HepG2 (cell line): ENCODE results near the gene ATP4A. TPM values are rescaled to one million over a fixed set of nuclear protein-coding genes. Genes with fewer than 3 reads are reported as not detected.

Experiments
- CBX5 ChIP-seq: sonication (generic); formaldehyde crosslinking; IDR thresholded peaks from 2 replicates; pipeline ENCODE4 v1.4.0; 2020; ENCODE audit warnings: missing genetic modification reagents, borderline replicate concordance
- E2F2 ChIP-seq: sonication (generic); formaldehyde crosslinking; IDR thresholded peaks from 2 replicates; pipeline ENCODE4 v1.4.0; 2020; ENCODE audit warnings: missing genetic modification reagents, borderline replicate concordance
- FIP1L1 ChIP-seq: fragments of 200-400 bp; formaldehyde crosslinking; IDR thresholded peaks from 2 replicates; pipeline ENCODE4 v1.6.1; 2018; ENCODE audit warnings: low read depth, mild to moderate bottlenecking, low read length, moderate library complexity, borderline replicate concordance; ENCODE audit not compliant: insufficient read depth
- FOXK1 ChIP-seq: sonication (generic); formaldehyde crosslinking; IDR thresholded peaks from 2 replicates; pipeline ENCODE4 v1.4.0; 2020; ENCODE audit warnings: low read depth, missing genetic modification reagents, borderline replicate concordance
- HNF4A ChIP-seq: sonication (generic); formaldehyde crosslinking; IDR thresholded peaks from 2 replicates; pipeline ENCODE4 v1.4.0; 2020; ENCODE audit warnings: missing genetic modification reagents
- IKZF5 ChIP-seq: IDR thresholded peaks from 2 replicates; pipeline ENCODE4 v1.6.1; 2018; ENCODE audit warnings: missing genetic modification reagents, mild to moderate bottlenecking, missing compliant biosample characterization
- JDP2 ChIP-seq: sonication (generic); formaldehyde crosslinking; IDR thresholded peaks from 2 replicates; pipeline ENCODE4 v1.8.1; 2022; ENCODE audit warnings: missing genetic modification reagents, borderline replicate concordance
- KDM6A ChIP-seq: IDR thresholded peaks from 2 replicates; pipeline ENCODE4 v1.6.1; 2016; ENCODE audit warnings: low read depth
- KMT2B ChIP-seq: IDR thresholded peaks from 2 replicates; pipeline ENCODE4 v1.6.1; 2016; ENCODE audit warnings: missing genetic modification reagents, missing compliant biosample characterization
- MED13 ChIP-seq: sonication (generic); formaldehyde crosslinking; IDR thresholded peaks from 2 replicates; pipeline ENCODE4 v1.5.0; 2020; ENCODE audit warnings: missing genetic modification reagents
- PCBP2 ChIP-seq: fragments of 200-400 bp; formaldehyde crosslinking; optimal IDR thresholded peaks from 2 replicates; pipeline ENCODE3; 2018; ENCODE audit warnings: low read length, low read depth; ENCODE audit not compliant: poor library complexity, severe bottlenecking
- SNAPC2 ChIP-seq: sonication (generic); formaldehyde crosslinking; IDR thresholded peaks from 2 replicates; pipeline ENCODE4 v1.8.1; 2022; ENCODE audit warnings: mild to moderate bottlenecking, missing genetic modification reagents
- ZIK1 ChIP-seq: sonication (generic); formaldehyde crosslinking; IDR thresholded peaks from 2 replicates; pipeline ENCODE4 v1.5.0; 2020; ENCODE audit warnings: mild to moderate bottlenecking, low read depth, missing genetic modification reagents, borderline replicate concordance
- ZKSCAN5 ChIP-seq: sonication (generic); formaldehyde crosslinking; IDR thresholded peaks from 2 replicates; pipeline ENCODE4 v1.5.1; 2020; ENCODE audit warnings: mild to moderate bottlenecking, missing genetic modification reagents
- ZNF234 ChIP-seq: sonication (generic); formaldehyde crosslinking; conservative IDR thresholded peaks from 2 replicates; pipeline ENCODE4 v1.5.1; 2020; ENCODE audit warnings: mild to moderate bottlenecking, missing genetic modification reagents
- ZNF24 ChIP-seq: fragments of 450-650 bp; IDR thresholded peaks from 2 replicates; pipeline ENCODE4 v1.6.1; 2017; ENCODE audit warnings: antibody characterized with exemption, mild to moderate bottlenecking
- ZNF280D ChIP-seq: sonication (generic); formaldehyde crosslinking; IDR thresholded peaks from 2 replicates; pipeline ENCODE4 v1.5.1; 2020; ENCODE audit warnings: mild to moderate bottlenecking, missing genetic modification reagents
- ZNF282 ChIP-seq: fragments of 450-650 bp; IDR thresholded peaks from 2 replicates; pipeline ENCODE4 v1.6.1; 2018; ENCODE audit not compliant: partially characterized antibody
- ZNF3 ChIP-seq: IDR thresholded peaks from 2 replicates; pipeline ENCODE4 v1.7.0; 2017; ENCODE audit warnings: inconsistent platforms
- ZNF44 ChIP-seq: sonication (generic); formaldehyde crosslinking; IDR thresholded peaks from 2 replicates; pipeline ENCODE4 v1.5.1; 2020; ENCODE audit warnings: mild to moderate bottlenecking, missing genetic modification reagents
- ZNF546 ChIP-seq: sonication (generic); formaldehyde crosslinking; conservative IDR thresholded peaks from 2 replicates; pipeline ENCODE4 v1.8.1; 2023; ENCODE audit warnings: mild to moderate bottlenecking, missing genetic modification reagents
- ZNF639 ChIP-seq: conservative IDR thresholded peaks from 2 replicates; pipeline ENCODE4 v1.6.1; 2018; ENCODE audit warnings: missing genetic modification reagents
- ZNF713 ChIP-seq: sonication (generic); formaldehyde crosslinking; IDR thresholded peaks from 2 replicates; pipeline ENCODE4 v1.4.0; 2020; ENCODE audit warnings: mild to moderate bottlenecking, missing genetic modification reagents
- ZSCAN9 ChIP-seq: IDR thresholded peaks from 2 replicates; pipeline ENCODE4 v1.6.1; 2016; ENCODE audit warnings: borderline replicate concordance
- polyA plus RNA-seq, 8 experiments: library from polyadenylated mRNA; depleted of rRNA in 3 of 8; stranded (reverse) in 7 of 8; unstranded in 1 of 8; fragments of >200 nt; fragmentation: Illumina TruSeq in 4 of 8; extraction: Trizol in 4 of 8; gene quantifications; 2 replicates each; pipeline versions ENCODE4 v1.2.1 to v1.2.3, GENCODE V29; 2011 to 2016; ENCODE audit warnings: low read depth in 4 of 8, missing spikeins in 1 of 8, mixed read lengths in 1 of 8; ENCODE audit not compliant: insufficient read depth in 1 of 8
- total RNA-seq, 5 experiments: library from RNA; depleted of rRNA; stranded (reverse); fragments of >200 nt; fragmentation: Illumina TruSeq; extraction: Trizol; gene quantifications; 2 replicates each; pipeline ENCODE4 v1.2.3, GENCODE V29; 2016; ENCODE audit warnings: low read depth in 1 of 5

ATP4A gene
- total and polyA plus RNA-seq, 2 of the 13 experiments (the other 11 are each of a cell fraction or from before 2014, with no cell fraction given): 0.08 to 0.11 TPM

- TF ChIP-seq SNAPC2: peak; percentile 78; the same call in 1 of the 2 replicates
- TF ChIP-seq ZNF639: no peak; the same call in 1 of the 2 replicates
- no peak for TF ChIP-seq FIP1L1
- no peak for TF ChIP-seq ZIK1 (CRISPR knock-in tag)
- no peak for TF ChIP-seq PCBP2
- TF ChIP-seq ZNF546 (CRISPR knock-in tag): peak; percentile 58
- no peak for TF ChIP-seq ZNF3 (CRISPR knock-in tag)
- no peak; the same call in 1 of the 2 replicates for TF ChIP-seq ZNF234 (CRISPR knock-in tag)
- no peak for TF ChIP-seq JDP2 (CRISPR knock-in tag)
- TF ChIP-seq ZKSCAN5 (CRISPR knock-in tag): no peak
- 0 out of 2 replicates have a peak, but pooled peaks have one; percentile 22 for TF ChIP-seq E2F2 (CRISPR knock-in tag)
- peak; percentile 80 for TF ChIP-seq KMT2B (CRISPR knock-in tag)
- TF ChIP-seq FOXK1 (CRISPR knock-in tag): peak; percentile 62
- TF ChIP-seq MED13: no peak; the same call in 1 of the 2 replicates
- TF ChIP-seq HNF4A (CRISPR knock-in tag): no peak
- no peak for TF ChIP-seq ZNF280D (CRISPR knock-in tag)
- no peak for TF ChIP-seq KDM6A (CRISPR knock-in tag)
- TF ChIP-seq CBX5 (CRISPR knock-in tag): peak; percentile 66
- no peak for TF ChIP-seq ZNF24
- TF ChIP-seq ZNF282: no peak
- TF ChIP-seq ZNF44 (CRISPR knock-in tag): no peak
- TF ChIP-seq ZSCAN9 (CRISPR knock-in tag): no peak
- TF ChIP-seq IKZF5 (CRISPR knock-in tag): peak; percentile 62
- TF ChIP-seq ZNF713 (CRISPR knock-in tag): 0 out of 2 replicates have a peak, but pooled peaks have one; percentile 29
Observed at GRCh38 chr19:35545001-35545854, 18.2 kb downstream of the ATP4A start, which contains the start of gene TMEM147 (continued).
